Measurements from ENCODE around the gene ZMYND8.
"Not testable (repeated sequence)": the region's sequence is repeated elsewhere in the genome, so short reads cannot be mapped to it uniquely, and the experiment has no call there.

The ZMYND8 gene

DNA sequence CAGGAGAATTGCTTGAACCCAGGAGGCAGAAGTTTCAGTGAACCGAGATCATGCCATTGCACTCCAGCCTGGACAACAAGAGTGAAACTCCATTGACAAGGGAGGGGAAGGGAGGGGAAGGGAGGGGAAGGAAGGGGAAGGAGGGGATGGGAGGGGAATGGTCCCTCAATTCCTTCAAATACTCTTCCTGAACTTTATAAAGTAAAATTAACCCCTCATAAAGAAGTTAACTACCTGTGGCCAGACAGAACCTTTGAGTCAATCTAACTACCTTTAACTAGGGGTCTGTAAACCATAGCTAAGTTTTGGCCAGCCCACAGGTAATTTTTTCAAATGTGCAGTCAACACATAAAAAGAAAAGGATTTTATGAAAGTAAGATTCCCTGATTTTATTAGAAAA, 131.0 kb downstream of the ZMYND8 start:
- no peak for DNase-seq (ENCODE audit: low read depth in 2 of 2)

DNA sequence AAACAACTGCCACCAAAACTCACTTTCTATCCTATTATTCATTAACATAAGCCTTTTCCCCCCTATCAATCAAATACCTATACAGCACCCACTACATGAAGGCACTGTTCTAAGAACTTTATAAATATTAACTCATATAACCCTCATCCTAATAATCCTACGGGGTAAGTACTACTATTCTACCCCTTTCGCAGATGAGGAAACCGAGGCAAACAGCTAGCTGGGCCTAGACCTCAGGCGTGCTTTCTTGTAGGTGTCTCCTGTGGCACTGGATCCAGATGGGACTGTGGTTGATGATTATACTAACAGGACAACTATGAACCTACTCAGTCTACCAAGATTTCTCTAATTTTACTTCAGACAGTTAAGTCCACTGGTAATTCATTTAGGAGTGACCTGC, 131.6 kb downstream of the ZMYND8 start:
- DNase-seq (ENCODE audit: low read depth in 2 of 2) = no peak

DNA sequence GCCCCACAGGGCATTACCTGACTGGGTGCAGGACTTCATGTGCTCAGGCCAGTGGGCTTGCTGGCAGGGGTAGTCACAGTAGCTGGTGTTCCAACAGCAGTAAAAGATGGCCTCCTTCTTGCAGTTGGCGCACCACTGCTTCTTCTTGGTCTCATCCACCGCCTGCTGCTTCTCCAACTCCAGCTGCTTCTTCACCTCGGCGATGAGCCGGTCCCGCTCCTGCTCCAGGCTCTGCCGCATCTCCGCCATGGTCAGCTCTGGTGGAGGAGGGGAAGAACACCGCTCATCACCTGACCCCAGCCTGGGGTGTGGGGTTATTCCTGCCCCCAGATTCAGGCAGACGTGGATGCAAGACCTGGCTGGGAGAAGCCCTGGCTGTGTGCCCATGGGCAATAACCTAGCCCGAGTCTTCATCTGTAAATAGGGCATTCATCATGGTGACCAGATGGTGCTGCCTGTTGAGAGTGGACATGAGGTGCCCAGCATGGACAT, 132.2 kb downstream of the ZMYND8 start:
- no peak for DNase-seq (ENCODE audit: low read depth in 2 of 2)

DNA sequence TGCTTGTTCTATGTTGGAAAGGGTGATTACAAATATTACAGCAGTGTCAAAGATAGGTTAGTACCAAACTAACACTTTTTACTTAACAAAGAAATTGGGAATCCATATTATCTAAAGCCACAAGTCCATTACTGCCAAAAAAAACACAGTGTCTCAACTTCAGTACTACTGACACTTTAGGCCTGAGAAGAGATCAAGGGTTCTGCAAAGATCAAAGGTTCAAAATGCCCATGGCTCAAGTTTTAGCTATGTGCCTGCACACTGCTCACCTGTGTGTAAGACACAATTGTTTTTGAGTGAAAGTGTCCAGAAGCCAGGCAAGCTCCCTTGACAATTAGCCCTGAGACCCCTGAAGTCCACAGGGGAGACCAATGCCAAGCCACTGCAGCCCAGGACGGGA, 132.6 kb downstream of the ZMYND8 start:
- DNase-seq (ENCODE audit: low read depth in 2 of 2) = no peak

DNA sequence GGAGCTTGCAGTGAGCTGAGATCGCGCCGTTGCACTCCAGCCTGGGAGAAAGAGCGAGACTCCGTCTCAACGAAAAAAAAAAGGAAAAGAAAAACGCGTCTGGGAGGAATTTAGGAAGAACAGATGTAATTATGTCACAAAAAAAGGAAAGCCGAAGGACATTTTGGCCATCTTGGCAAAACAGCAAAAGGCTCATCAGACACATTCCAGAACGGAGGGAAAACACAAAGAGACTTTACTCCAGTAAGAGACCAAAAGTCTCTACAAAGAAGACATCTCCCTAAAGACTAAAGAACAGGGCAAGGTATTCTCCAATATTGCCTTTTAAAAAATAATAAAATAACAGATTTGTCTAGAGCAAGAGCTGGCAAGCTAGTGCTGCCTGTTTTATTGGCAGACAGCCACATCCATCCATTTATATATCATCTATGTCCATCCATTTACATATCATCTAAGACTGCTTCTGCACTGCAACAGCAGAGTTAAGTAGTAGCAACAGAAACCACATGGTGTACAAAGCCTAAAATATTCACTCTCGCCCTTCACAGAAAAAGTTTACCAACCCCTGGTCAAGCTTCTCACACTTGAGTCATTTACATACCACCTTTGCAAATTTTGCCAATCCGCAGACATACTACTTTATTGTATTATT, 133.9 kb downstream of the ZMYND8 start:
- no peak for DNase-seq (ENCODE audit: low read depth in 2 of 2)

DNA sequence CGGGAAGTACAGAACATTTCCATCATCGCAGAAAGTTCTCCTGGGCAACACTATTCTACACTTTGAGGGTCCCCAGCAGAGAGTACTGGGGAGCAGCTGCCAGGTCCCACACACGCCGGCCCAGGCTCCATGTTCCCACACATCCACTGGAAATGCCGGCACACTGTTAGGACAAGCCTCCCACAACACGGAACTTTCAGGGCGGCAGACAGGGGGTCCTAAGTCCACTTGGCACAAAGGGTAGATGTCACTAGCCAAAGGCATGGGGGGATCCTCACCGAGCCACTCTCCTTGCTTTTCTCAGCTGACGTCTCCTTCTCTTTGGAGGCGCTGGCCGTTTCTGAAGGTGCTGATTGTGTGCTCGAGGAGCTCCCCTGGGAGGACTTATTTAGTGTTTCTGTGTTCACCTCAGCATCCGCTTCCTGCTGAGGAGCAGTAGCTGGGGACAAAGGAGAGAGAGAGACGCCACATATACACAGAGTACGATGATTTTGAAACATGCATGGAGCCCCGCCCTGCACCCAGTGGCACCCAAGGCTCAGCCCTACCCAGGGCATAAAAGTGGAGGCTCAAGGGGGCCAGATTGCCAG, 135.4 kb downstream of the ZMYND8 start:
- DNase-seq (ENCODE audit: low read depth in 2 of 2) = no peak

DNA sequence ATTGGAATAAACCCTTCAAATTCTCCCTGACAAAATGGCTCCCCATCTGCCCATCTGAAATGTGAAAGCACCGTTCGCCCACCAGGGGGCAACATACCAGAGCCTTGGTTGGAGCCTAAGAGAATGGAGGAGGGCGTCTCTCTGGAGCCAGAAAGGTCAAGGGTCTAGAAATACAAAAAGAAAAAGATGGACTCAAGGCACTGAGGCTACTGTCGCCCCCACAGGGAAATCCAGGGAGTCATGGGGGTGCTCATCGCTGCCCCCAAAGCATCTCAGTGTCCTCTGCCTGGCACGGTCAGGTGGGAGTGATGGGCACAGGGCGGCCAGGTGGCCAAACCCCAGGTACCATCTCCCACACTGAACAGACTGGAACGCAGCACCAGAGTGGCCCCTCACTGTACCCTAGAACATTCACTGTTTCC, 136.3 kb downstream of the ZMYND8 start:
- peak; percentile 25 for DNase-seq (ENCODE audit: low read depth in 2 of 2)

DNA sequence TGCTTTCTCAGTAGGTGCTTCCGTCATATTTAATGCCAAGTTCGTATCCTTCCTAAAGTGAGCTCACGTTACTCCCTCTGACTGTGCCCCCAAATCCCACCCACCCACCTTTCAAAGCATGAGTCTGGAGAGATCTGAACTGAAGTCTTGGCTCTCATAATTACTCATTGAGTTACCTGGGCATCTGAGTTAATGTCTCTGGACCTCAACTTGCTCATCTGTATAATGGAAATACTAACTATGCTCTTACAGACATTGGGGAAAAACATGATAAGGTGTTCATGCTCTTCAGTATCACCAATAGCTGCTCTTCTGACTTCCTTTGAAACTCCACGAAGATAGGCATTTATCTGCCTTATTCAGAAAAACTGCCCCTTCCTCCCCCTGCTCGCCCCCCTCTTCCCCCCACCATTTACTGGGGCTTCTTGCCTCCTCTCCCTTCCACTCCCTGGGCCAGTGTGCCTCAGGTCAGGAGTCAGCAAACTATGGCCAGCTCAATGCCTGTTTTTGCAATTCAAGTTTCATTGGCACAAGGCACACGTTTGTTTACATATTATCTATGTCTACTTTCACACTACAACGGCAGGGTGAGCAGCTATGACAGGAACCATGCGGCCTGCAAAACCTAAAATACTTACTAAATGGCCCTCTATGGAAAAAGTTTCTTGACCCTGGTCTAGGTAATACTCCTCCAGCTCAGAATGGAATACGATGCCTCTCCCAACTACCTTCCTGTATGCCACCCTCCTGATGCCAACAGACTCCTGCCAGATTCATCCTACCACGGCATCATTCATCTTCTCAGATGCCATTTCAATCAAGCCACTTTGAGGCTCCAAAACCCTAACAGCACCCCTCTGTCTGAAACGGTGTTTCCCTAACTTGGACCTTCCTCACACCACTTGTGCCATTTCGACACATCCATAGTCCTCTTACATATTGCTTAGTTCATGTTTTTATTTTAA, 138.7 kb downstream of the ZMYND8 start:
- DNase-seq (ENCODE audit: low read depth in 2 of 2) = no peak

DNA sequence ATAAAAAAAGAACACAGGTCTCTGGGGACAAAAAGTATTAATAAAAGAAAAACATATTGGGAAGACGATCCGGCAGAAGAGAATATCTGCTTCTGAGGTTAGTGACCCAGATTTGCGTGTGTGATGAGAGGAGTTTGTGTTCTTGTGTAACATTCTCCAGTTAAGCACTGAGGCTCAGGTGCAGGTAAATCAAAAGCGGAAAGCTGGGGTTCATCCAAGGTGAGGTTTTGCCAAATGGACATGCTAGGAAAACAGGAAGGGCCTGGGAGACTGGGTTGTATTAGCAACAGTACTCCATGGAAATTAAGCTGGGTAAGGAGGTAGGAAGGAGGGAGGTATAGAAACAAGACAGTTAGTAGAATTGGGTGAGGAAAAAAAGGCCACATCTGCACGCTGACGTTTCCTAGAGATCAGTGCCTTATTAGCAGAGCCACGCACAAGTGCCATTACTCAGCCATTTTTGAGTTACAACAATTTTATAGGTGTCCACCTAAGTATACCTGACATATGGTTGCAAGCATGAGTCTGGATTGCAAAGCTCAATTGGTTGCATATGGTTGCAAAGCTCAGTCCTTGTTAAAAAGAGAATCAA, 139.6 kb downstream of the ZMYND8 start:
- no peak for DNase-seq (ENCODE audit: low read depth in 2 of 2)

DNA sequence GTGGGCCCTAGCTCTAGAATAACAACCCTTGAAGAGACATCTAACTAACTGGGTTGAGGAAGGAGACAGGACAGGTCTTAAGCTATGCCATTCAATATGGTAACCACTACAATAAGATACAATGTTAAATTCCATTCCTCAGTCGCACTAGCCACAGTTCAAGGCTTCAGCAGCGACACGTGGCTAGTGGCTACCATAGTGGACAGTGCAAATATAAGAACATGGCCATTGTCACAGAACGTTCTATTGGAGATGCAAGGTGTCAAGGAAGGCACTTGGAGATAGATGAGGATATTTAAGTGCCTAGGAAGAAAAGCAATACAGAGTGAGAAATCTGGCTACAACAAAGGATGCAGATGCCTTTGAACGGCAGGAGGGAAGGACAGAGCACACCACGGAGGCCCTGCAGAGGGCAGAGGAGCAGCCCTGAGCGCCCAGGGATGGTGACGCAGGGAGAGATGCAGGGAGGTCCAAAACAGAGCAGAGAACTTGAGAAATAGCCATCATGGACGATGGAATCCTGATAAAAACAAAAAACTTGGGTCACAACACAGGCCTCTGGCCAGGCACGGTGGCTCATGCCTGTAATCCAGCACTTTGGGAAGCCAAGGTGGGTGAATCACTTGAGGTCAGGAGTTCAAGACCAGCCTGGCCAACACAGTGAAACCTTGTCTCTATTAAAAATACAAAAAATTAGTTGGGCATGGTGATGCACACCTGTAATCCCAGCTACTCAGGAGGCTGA, 140.7 kb downstream of the ZMYND8 start:
- no peak for DNase-seq (ENCODE audit: low read depth in 2 of 2)

DNA sequence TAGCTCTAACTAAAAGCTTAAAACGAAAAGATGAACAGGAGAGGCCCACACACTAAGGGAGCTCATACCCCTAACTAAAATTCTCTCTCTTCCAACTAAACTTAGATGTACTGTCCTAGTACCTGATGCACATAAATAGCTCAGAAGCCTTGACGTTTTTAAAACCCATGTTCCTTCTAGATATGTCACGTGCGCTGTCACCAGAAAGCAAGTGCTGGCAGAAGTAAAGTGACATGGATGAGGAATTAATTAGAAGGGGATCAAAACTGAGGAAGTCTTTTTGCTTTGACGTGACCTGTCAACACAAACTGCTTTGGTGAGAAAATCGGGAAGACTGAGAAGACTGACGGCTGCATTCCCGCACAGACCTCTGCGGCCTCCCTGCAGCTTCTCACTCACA, 142.5 kb downstream of the ZMYND8 start:
- DNase-seq (ENCODE audit: low read depth in 2 of 2) = no peak

DNA sequence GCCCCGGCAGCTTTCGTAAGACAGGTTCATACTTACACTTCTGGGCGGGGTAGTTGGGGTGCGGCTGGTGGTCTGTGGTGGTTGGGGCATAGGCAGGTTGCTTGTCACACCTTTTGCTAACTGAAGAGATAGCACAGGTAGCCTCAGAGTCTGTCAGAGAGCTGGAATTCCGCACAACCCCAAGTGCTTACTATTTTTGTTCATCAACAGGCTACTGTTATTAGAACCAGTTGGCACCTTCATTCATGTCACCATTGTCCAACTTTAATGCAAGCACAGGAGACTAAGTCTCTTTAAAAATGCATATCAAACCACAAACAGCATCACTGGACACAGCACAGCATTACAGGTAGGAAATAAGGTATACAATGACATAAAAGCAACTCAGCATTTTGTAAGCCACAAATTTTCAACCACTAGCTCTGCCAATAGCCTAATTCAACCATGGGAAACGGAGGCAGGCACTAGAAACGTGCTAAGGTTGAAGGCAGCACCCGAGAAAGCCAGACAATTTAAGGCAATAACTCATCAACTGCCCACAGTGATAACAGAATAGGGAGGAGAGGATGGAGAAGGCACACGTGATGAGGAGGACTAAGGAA, 143.8 kb downstream of the ZMYND8 start:
- no peak for DNase-seq (ENCODE audit: low read depth in 2 of 2)

DNA sequence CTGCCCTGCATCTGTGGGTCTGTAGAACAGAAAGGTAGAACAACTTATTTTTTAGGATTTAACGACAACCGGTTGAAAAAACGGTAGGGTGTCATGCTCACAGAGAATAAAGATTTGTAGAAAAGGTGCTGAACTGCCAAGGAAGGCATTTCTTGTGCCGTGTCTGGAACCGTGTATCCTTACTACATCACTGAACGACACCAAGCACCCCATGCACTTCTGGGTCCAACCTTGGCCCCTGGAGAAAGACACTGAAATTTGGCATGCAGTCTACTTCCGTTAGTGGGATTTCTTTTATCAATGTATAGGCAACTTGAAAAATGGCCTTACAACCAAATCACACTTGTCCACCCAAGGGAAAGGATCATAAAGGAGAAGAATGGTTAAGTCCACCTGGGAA, 145.5 kb downstream of the ZMYND8 start:
- DNase-seq (ENCODE audit: low read depth in 2 of 2) = no peak

DNA sequence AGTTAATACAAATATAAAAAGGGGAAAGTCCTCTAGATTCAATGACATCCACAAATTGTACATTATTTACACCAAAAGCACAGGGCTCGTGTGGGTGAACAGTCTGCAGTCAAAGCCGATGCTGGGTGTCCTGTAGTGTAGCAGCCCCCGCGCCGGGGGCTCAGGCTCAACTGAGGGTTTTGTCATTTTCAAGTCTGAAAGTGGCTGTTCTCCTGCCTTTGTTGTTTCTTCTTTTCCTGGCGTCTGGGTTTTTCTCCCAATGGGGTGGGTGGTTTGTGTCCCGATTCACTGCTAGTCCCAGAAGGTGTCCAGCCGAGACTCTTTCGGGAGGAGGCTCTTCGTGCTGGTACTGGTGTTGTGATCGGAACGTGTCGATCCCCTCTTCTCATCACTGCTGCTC, 146.0 kb downstream of the ZMYND8 start:
- no peak for DNase-seq (ENCODE audit: low read depth in 2 of 2)

DNA sequence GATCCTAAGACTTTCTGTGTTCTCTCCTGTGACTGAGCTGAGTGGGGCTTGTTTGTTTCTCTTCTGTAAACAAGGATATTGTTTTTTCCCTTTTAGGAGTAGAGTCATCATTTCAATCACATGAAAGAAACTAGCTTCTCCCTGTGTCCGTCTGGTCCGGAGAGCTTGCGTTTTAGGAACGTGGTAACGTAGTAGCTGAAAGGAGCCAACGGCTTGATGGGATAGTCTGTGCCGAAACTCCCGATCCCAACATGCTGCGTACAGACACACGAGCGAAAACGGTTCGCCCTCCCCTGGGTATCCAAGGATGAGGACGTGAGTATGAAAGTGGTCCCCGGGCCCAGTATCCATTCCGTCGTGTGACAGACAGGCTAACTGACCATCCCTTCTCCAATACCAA, 146.5 kb downstream of the ZMYND8 start:
- no peak for DNase-seq (ENCODE audit: low read depth in 2 of 2)

DNA sequence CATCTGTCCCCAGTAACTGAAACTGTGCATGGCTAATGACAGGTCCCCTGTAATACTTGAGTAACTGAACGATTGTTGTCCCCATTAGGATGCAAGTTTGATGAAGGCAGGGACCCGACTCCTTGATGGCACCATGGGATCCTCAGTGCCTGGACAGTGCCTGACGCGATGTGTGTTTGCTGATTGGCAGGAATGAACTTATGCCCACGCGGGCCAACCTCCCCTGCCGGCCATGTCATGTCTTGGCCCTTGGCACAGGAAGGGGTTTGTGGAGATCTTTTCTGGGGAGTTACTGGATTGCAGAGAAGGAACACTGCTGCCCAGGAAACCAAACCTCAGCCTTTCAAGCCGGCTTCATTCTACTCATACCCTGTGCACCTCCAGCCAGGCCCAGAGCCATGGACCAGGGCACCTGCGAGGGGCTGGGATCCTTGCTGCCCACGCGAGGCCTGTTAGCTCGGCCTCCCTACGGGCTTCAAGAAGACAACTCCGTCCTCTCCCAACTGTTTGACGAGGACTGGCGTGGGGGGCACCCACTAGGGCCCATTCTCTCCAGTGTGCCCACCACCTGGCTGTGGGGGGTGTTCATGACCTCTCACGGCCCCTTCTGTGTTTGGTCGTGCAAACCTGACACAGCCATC, 147.8 kb downstream of the ZMYND8 start:
- DNase-seq (ENCODE audit: low read depth in 2 of 2) = no peak

DNA sequence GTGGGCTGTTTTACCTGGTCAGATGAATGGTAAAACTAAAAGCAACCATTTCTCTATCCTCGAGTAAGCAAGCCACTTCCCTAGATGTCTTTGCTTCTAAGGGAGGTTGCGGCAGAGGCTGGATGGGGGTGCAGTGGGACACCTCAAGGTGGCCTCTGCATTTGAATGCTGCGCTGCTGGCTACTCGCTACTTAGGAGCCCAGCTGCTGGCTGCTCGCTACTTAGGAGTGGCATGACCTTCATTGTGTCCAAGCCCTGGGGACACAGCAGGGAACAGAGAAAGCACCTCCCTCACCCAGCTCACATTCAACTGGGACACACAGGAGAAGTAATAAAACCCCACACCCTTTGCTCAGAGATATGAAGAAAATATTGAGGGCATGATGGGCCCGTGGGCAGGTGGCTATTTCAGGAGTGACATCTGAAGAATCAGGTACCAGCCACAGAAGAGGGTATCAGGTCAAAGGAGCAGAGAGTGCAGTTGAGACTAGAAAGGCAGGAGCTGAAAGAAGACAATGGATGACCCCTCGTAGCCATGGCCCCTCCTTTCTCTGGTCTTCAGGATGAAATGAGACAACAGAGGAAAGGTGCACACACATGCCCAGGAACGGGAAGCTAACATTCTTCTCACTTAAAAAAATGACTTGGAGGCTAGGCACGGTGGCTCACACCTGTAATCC, 149.4 kb downstream of the ZMYND8 start:
- DNase-seq (ENCODE audit: low read depth in 2 of 2) = no peak

DNA sequence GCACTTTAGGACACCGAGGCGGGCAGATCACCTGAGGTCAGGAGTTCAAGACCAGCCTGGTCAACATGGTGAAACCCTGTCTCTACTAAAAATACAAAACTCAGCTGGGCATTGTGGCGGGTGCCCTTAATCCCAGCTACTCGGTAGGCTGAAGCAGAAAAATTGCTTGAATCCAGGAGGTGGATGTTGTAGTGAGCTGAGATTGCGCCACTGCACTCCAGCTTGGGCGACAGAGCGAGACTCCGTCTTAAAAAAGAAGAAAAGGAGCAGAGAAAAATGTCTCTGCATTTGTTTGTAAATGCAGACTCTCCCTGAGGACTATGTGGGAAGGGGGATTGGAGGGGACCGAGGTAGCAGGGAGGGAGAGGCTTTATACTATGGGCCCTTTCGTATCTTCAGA, 149.9 kb downstream of the ZMYND8 start:
- DNase-seq (ENCODE audit: low read depth in 2 of 2) = not testable (repeated sequence)

DNA sequence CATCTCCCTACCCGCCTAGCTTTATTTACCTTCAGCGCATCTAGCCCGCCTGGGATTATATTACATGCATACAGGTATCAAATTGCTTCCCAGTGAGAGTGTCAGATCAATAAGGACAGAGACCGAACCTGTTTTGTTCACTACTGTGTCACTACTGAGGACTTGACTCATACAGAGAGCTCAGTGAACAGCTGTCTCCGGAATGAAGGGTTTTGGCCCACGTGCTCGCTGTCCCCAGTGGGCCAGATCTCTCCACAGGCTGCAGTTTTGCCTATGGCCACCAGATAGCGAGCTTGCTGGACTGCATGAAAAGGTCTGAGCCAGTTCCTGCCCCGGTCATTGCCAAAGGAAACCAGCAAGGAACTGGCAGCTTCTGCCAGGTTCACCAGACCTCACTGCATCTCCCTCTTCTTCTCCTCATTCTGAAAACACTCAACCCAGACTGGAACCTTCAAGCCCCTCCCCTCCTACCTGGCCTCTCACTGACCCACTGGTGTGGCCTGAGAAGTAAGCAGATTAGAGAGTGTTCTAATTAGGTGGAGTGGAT, 150.8 kb downstream of the ZMYND8 start:
- DNase-seq (ENCODE audit: low read depth in 2 of 2) = peak in 1 of 2 donors; percentile 32

DNA sequence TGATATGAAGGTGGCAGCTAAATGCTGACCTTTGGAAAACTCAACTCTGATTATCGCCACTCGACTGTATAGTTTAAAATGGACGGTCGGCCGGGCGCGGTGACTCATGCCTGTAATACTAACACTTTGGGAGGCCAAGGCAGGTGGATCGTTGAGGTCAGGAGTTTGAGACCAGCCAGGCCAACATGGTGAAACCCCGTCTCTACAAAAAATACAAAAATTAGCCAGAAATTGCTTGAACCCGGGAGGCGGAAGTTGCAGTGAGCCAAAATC, 151.7 kb downstream of the ZMYND8 start:
- DNase-seq (ENCODE audit: low read depth in 2 of 2) = not testable (repeated sequence)

Data from stimulated activated CD8-positive, alpha-beta memory T cell treated with anti-CD3 and anti-CD28 coated beads, Interleukin-2, amount 100 ng/mL, for 48 hours (primary cell).